HCT116 (cell line): ENCODE measurements around the gene MMP21. TPM values are rescaled to one million over a fixed set of nuclear protein-coding genes. Genes with fewer than 3 reads are reported as not detected.

Experiments
- microRNA counts: library from miRNA; unstranded; fragments of <30 nt; microRNA quantifications from one replicate; lab custom pipeline; 2015
- microRNA-seq: library from miRNA; unstranded; fragments of <30 nt; microRNA quantifications from one replicate; pipeline ENCODE4, GENCODE V29; 2016; ENCODE audit warnings: borderline number of aligned reads
- total RNA-seq: library from RNA; stranded (reverse); gene quantifications from one replicate; pipeline ENCODE4 v1.2.1, GENCODE V29; 2021; ENCODE audit not compliant: unreplicated experiment
- TF ChIP-seq, protein P1 (sequence below): IDR thresholded peaks from 2 replicates; pipeline ENCODE4 v1.6.1; 2012; ENCODE audit warnings: low read depth

MMP21 gene
- total RNA-seq, 1 experiment from 2014 or later = not detected

DNA sequence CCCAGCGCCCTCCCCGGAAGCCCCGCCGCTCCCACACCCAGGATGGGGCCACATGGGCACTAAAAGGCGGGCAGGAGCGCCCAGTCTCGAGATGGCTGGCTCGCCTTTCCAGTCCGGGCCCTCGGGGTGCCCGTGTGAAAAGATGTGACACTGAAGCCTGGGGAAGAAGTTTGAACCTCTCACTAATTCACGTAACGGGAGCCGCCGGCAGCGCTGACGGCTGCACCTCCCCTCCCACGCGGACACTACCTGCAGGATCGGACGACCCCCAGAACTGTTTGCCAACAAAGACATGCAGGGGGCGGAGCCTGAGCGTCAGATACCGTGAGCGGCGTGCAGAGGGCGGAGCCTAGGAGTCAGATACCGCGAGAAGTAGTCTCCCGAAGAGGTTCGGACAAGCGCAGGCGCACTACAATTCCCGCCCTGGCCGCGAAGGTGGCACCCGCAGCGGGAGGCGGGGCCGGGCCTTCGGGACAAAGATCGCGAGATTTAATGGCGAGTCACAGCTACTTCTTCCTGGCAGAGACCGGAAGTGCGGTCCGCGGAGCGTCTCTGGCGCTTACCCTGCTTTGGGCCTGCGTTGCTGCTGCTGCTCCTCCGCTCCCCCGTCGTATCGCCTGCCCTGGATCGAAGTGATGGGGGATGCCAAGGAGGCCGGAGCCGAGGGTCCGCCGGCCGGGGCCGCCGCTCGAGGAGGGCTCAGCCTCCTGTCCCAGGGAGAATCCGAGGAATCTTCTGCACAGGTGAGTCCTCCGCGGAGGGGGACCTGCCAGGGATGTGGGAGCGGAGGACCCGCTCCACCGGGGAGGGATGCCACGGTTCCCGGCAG lies 56.2 kb downstream of the MMP21 start, which contains the start of gene EDRF1 (continued):
- TF ChIP-seq, protein P1, sequence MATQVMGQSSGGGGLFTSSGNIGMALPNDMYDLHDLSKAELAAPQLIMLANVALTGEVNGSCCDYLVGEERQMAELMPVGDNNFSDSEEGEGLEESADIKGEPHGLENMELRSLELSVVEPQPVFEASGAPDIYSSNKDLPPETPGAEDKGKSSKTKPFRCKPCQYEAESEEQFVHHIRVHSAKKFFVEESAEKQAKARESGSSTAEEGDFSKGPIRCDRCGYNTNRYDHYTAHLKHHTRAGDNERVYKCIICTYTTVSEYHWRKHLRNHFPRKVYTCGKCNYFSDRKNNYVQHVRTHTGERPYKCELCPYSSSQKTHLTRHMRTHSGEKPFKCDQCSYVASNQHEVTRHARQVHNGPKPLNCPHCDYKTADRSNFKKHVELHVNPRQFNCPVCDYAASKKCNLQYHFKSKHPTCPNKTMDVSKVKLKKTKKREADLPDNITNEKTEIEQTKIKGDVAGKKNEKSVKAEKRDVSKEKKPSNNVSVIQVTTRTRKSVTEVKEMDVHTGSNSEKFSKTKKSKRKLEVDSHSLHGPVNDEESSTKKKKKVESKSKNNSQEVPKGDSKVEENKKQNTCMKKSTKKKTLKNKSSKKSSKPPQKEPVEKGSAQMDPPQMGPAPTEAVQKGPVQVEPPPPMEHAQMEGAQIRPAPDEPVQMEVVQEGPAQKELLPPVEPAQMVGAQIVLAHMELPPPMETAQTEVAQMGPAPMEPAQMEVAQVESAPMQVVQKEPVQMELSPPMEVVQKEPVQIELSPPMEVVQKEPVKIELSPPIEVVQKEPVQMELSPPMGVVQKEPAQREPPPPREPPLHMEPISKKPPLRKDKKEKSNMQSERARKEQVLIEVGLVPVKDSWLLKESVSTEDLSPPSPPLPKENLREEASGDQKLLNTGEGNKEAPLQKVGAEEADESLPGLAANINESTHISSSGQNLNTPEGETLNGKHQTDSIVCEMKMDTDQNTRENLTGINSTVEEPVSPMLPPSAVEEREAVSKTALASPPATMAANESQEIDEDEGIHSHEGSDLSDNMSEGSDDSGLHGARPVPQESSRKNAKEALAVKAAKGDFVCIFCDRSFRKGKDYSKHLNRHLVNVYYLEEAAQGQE = no peak

MicroRNA genes within 50 kb of the gene (microRNA counts, 767-probe panel; counts per million panel counts)
- microRNA hsa-miR-4484 (lab: Ali Mortazavi, UCI) = not detected

Small RNA genes within 50 kb of the gene (microRNA-seq; reads per million reads assigned to microRNA genes)
- gene MIR4484 = 9.3 reads per million, percentile 26 among the genes with 10 or more reads in this experiment

Other genes starting within 250 kb of the MMP21 start
- gene TEX36, start 92.7 kb downstream of the MMP21 start, total RNA-seq = 0.25 TPM
- gene EDRF1, start 56.1 kb downstream of the MMP21 start, total RNA-seq = 49.2 TPM
- 63.9 TPM for gene UROS, start 47.4 kb upstream of the MMP21 start, total RNA-seq
- gene BCCIP, start 47.7 kb upstream of the MMP21 start, total RNA-seq = 159 TPM
- gene DHX32, start 105.5 kb upstream of the MMP21 start, total RNA-seq = 50.9 TPM
- 5.4 TPM for gene FANK1, start 120.7 kb upstream of the MMP21 start, total RNA-seq